Stimulated activated CD8-positive, alpha-beta memory T cell treated with anti-CD3 and anti-CD28 coated beads, Interleukin-12 subunit alpha, Interleukin-12 subunit beta, amount 100 ng/mL, for 24 hours (primary cell): ENCODE results near the gene HOXD9.

Experiments used
- DNase-seq: peaks from one replicate; pipeline ENCODE4 v3.0.0-alpha.2; 2020; ENCODE audit errors: extremely low read depth

Gene HOXD9

GRCh38 chr2:176085861-176086771 is 36.4 kb upstream of the HOXD9 start:
- no peak for DNase-seq

GRCh38 chr2:176087330-176088047 is 35.0 kb upstream of the HOXD9 start:
- DNase-seq = no peak

GRCh38 chr2:176088048-176088936 is 34.2 kb upstream of the HOXD9 start:
- DNase-seq = no peak

- DNase-seq = no peak
Measured at GRCh38 chr2:176088937-176089842, 33.3 kb upstream of the HOXD9 start.

- DNase-seq = no peak
Measured at GRCh38 chr2:176089843-176090395, 32.6 kb upstream of the HOXD9 start.

- no peak for DNase-seq
Measured at GRCh38 chr2:176090862-176091261, 31.7 kb upstream of the HOXD9 start.

- DNase-seq = no peak
Measured at GRCh38 chr2:176091329-176092258, 30.9 kb upstream of the HOXD9 start.

GRCh38 chr2:176092270-176093144 is 30.0 kb upstream of the HOXD9 start, which contains the start of gene HOXD13:
Gene HOXD13 (plus strand): TSS chr2:176092721. CDS start chr2:176092891, 170 bp downstream.
- DNase-seq = no peak

DNA sequence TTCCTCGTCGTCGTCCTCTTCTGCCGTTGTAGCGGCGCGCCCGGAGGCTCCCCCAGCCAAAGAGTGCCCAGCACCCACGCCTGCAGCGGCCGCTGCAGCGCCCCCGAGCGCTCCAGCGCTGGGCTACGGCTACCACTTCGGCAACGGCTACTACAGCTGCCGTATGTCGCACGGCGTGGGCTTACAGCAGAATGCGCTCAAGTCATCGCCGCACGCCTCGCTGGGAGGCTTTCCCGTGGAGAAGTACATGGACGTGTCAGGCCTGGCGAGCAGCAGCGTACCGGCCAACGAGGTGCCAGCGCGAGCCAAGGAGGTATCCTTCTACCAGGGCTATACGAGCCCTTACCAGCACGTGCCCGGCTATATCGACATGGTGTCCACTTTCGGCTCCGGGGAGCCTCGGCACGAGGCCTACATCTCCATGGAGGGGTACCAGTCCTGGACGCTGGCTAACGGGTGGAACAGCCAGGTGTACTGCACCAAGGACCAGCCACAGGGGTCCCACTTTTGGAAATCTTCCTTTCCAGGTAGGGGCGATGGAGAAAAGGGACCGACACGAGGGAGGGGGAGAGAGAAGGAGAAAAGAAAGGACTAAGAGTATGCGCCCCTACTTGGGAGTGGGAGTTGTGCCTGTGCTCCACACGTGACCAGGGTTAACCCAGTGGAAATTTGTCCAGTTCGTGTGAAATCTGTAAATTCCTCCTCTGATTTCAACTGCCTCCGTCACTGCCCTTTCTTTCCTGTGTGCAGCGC is 29.2 kb upstream of the HOXD9 start:
- DNase-seq = no peak

GRCh38 chr2:176093898-176094249 is 28.6 kb upstream of the HOXD9 start:
- no peak for DNase-seq

GRCh38 chr2:176094349-176094748 is 28.2 kb upstream of the HOXD9 start:
- no peak for DNase-seq

DNA sequence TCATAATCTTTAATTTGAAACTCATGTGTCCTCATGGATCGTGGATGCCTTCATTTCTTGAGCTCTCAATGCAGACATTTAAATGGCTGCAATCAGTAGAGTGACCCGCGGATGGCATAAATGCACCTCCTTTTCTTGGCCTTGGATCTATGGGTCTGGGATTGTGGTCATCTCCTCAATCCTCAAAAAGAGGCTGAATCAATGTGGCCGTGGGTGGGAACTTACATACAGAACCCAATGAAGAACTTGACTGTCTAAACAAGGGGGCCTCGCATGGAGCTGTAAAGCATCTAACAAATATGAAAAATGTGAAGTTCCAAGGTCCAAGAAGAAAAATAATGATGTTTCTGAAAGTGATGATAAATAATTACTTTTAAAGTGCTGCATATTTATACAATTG is 27.1 kb upstream of the HOXD9 start:
- no peak for DNase-seq

- DNase-seq = no peak
Measured at GRCh38 chr2:176096243-176096985, 26.1 kb upstream of the HOXD9 start.

- no peak for DNase-seq
Measured at GRCh38 chr2:176096986-176097819, 25.3 kb upstream of the HOXD9 start.

DNA sequence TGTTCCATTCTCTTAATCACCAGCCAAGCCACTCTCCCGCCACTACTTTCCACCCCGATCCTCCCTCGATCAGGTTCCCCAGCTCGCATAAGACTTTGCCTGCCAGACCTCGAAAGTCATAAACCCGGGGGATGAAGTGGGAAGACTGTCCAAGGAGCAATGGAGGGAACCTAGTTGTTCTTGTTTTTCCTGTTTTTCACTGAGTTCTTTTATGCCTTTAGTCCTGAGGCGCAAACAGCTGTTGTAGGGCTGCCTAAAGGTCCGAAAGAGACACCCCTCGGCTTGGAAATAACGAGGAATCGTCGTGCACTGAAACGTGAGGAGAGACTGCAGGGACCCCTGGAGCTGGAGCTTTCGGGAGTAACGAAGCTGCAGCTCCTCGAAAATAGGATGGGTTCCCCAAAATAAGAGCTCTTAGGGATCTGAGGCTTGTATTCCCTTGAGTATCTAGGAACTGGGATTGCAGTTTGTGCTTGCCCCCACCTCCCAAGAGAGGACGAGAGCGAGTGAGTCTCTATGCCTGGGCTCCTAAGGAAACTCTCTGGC is 24.6 kb upstream of the HOXD9 start:
- no peak for DNase-seq
